NB4 (cell line): Measurements from ENCODE around the gene B3GALNT2.
"Not testable (repeated sequence)": the region's sequence is repeated elsewhere in the genome, so short reads cannot be mapped to it uniquely, and the experiment has no call there.

Source experiments
- DNase-seq: peaks from one replicate; pipeline ENCODE4 v3.0.0; 2010; ENCODE audit warnings: low read depth
- H3K4me3 ChIP-seq: one replicate; pipeline ENCODE4 v1.5.1; 2011; ENCODE audit warnings: mild to moderate bottlenecking, low read depth, low read length, moderate library complexity
- MYC ChIP-seq: IDR thresholded peaks from 2 replicates; pipeline ENCODE4 v1.6.1; 2011; ENCODE audit warnings: low read depth, low read length
- POLR2A ChIP-seq: IDR thresholded peaks from 2 replicates; pipeline ENCODE4 v1.6.1; 2011; ENCODE audit warnings: mild to moderate bottlenecking; ENCODE audit not compliant: insufficient read length; ENCODE audit errors: extremely low read depth
- TF ChIP-seq, protein P1 (sequence below): IDR thresholded peaks from one replicate; pipeline ENCODE4 v1.5.1; 2012; ENCODE audit warnings: low read depth, low read length
- TF ChIP-seq, protein P2 (sequence below): IDR thresholded peaks from 2 replicates; pipeline ENCODE4 v1.6.1; 2011; ENCODE audit warnings: low read depth, low read length

The B3GALNT2 gene

DNA sequence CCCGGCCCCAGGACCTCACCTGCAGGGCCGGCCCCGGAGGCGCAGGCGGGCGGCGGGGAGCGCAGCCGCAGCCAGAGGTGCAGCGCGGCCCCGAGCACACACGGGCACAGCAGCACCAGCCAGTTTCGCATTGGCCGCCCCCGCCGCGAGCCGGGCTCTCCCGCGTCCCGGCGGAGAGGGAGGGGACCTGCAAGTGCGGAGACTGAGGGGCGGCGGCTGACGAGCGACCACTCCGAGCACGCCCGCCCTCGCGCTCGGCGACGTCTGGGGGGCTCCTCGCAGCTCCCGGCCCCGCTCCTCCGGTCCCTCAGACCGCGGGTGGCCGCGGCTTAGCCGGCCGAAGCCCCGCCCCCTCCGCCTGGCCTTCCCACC lies at the start of gene B3GALNT2:
TSS of gene B3GALNT2 (minus strand) at position 331 of the 372 bp plus-strand sequence. CDS start at position 131, 200 bp downstream.
- TF ChIP-seq, protein P1, sequence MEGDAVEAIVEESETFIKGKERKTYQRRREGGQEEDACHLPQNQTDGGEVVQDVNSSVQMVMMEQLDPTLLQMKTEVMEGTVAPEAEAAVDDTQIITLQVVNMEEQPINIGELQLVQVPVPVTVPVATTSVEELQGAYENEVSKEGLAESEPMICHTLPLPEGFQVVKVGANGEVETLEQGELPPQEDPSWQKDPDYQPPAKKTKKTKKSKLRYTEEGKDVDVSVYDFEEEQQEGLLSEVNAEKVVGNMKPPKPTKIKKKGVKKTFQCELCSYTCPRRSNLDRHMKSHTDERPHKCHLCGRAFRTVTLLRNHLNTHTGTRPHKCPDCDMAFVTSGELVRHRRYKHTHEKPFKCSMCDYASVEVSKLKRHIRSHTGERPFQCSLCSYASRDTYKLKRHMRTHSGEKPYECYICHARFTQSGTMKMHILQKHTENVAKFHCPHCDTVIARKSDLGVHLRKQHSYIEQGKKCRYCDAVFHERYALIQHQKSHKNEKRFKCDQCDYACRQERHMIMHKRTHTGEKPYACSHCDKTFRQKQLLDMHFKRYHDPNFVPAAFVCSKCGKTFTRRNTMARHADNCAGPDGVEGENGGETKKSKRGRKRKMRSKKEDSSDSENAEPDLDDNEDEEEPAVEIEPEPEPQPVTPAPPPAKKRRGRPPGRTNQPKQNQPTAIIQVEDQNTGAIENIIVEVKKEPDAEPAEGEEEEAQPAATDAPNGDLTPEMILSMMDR: no peak
- peak; percentile 77 for TF ChIP-seq POLR2A
- DNase-seq: no peak
- peak within 1 kb of the TSS; percentile 93 for H3K4me3 ChIP-seq

DNA sequence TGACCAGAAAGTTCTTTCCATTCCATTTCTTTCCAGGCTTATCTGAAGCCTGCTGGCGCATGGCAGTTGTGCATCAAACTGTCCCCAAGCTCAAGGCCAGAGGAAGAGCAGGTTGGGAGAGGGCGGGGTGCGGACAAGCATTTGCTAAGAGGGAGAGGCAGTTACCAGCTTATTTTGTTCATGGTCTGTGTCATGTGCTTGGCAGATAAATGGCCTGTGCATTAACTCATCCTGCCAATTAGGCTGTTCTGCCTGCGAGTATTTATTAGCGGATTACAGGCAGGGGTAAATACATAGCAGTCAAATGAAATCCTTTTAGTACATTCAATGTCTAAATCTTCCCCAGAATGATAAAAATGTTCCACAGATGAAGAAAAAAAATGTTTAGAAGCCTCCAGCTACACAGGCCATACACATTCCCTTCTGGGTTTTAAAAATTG lies 48.9 kb upstream of the B3GALNT2 start:
- TF ChIP-seq POLR2A (no peak), MYC (no peak)
- TF ChIP-seq, protein P2, sequence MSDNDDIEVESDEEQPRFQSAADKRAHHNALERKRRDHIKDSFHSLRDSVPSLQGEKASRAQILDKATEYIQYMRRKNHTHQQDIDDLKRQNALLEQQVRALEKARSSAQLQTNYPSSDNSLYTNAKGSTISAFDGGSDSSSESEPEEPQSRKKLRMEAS: no peak
- TF ChIP-seq, protein P1: no peak
- no peak overlapping the region for H3K4me3 ChIP-seq
- DNase-seq: no peak

DNA sequence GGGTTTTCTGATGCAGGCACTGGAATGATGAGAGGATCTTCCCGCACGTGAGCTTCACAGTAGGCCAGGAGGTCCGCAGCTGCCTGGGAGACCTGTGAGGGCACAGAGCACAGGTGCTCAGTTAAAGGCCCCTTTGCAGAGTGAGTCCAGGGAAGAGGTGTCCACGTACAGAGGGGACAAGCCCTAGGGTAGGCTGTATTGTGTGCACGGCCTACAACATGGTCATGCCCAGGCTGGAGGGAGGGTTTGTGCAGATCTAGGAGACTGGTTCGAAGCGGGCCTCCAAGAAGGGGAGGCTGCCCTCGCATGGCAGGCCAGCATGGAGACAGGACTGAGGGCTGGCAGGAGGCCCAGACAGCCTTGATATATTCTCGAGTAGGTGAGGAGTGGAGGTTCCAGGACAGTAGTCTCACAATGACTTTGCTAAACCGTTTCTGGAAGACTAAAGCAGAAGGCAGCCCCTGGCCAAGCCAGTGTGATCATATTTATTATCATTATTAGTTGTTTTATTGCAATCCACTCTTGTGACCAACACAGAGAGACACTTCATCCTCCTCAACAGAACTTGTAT lies 48.0 kb upstream of the B3GALNT2 start:
- TF ChIP-seq, protein P2: no peak
- no peak for TF ChIP-seq POLR2A
- TF ChIP-seq, protein P1: no peak
- TF ChIP-seq MYC: no peak
- DNase-seq: no peak
- H3K4me3 ChIP-seq: no peak overlapping the region

DNA sequence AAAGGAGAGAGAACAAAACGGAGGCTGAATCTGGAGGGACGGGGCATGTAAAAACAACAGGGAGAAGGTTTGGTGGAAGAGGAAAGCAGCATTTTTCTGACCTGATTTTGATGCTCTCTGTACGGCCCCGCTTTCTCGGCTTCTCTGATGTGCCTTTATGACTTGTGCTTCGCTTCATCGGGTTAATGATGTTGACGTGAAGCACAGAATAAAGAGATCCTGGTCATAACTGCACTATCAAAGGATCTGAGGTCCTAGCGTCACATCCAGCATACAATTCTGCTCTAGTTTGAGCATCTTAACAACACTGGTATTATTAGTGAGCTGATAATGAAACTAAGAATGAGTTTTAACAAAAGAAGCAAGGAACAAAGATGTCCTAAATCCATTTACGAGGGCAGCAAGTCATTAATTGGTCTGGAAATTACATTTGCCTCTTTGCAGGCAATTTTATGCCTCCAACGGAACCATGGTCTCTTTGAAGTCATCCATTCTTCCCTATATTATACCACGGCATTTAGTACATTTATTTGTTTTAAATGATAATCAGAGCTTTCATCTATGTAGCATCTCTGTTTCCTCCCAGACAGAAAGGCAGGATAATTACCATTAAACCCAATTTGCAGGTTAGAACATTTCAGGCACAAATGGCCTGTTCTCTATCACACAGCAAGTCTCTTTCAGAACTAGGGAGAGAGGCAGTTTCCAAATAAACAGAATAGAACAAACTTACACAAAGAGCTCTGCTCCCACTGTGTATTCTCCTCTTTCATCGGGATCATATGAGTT lies 45.3 kb upstream of the B3GALNT2 start:
- TF ChIP-seq, protein P2: no peak
- no peak for TF ChIP-seq POLR2A
- H3K4me3 ChIP-seq: no peak overlapping the region
- no peak for DNase-seq

DNA sequence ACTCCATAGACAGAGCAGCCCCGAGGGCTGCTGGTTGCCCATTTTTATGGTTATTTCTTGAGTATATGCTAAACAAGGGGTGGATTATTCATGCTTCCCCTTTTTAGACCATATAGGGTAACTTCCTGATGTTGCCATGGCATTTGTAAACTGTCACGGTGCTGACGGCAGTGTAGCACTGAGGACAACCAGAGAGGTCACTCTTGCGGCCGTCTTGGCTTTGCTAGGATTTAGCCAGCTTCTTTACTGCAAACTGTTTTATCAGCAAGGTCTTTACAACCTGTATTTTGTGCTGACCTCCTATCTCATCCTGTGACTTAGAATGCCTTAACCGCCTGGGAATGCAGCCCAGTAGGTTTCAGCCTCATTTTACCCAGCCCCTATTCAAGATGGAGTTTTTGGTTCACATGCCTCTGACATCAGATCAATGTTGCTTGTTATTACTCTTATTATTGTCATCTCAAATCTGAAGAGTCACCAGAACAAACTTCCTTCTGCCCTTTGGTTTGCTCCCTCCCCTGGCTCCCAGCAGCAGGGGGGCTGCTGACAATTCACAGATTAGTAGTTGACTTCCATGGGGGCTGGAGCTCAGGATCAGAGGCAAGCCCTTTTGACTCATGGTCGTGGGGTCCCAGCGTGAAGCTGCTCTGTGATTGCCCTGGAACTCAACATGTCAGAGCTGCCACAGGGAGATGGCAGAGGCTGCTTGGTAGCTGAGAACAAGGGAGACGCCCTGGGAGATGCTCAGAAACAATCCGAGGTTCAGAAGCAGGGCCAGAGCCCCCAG lies 42.3 kb upstream of the B3GALNT2 start:
- TF ChIP-seq, protein P1: peak; percentile 45
- not testable (repeated sequence) for H3K4me3 ChIP-seq
- DNase-seq: peak; percentile 86

DNA sequence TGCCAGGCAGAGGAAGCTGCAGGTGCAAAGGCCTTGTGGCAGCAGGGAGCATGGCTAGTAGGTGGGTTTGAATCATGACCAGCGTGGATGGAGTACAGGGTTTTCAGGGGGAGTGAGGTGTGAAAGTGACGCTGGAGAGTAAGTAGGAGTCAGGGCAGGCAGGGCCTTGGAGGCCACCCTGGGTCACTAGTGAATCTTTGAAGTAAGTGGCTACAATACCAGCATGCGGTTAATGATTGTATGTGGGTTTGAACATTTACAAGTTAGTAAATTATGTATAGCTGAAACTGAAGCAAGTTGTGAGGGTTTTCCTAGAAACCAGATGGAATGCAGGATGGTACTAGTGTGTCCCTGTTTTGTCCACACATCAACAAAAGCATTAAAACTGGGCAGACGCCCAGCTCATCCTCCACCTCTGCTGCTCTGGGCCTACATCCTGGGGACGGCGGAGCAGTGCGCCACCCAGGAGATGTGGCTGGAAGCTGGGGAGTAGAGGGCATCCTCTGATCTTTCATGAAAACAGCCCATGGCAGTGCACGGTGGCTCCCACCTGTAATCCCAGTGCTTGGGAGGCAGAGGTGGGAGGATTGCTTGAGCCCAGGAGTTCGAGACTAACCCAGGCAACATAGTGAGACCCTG lies 41.2 kb upstream of the B3GALNT2 start:
- DNase-seq: no peak
- no peak overlapping the region for H3K4me3 ChIP-seq
- TF ChIP-seq POLR2A: no peak
- TF ChIP-seq MYC: no peak
- TF ChIP-seq, protein P2: no peak
- TF ChIP-seq, protein P1: no peak

DNA sequence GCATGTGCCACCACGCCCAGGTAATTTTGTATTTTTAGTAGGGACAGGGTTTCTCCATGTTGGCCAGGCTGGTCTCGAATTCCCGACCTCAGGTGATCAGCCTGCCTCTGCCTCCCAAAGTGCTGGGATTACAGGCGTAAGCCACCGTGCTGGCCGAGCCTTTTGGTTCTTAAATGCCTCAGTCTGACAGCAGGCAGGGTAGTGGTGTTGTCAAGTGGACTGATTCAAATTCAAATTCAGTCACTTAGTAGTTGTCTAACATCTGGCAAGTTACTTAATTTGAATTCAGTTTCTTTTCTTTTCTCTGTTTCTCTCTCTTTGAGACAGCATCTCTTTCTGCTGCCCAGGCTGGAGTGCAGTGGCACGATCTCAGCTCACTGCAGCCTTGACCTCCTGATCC lies 38.6 kb upstream of the B3GALNT2 start:
- not testable (repeated sequence) for H3K4me3 ChIP-seq, DNase-seq
